Mesendoderm (in vitro differentiated cells): ENCODE measurements around the gene C6orf62.
"Not testable (repeated sequence)": the region's sequence is repeated elsewhere in the genome, so short reads cannot be mapped to it uniquely, and the experiment has no call there.

Experiments
- DNase-seq: peaks from one replicate; pipeline ENCODE4 v3.0.0; 2013
- H2AK5ac ChIP-seq: 2 replicates; pipeline ENCODE4 v1.6.1; 2013; ENCODE audit warnings: low read length, inconsistent platforms
- H2BK120ac ChIP-seq: 2 replicates; pipeline ENCODE4 v1.6.1; 2013; ENCODE audit warnings: low read depth, mild to moderate bottlenecking, low read length, moderate library complexity, mixed read lengths
- H2BK15ac ChIP-seq: replicated peaks from 2 replicates; pipeline ENCODE4 v1.6.1; 2013; ENCODE audit warnings: low read depth, mild to moderate bottlenecking, moderate library complexity
- H2BK5ac ChIP-seq: 2 replicates; pipeline ENCODE4 v1.6.1; 2013; ENCODE audit warnings: low read length, inconsistent platforms
- H3K18ac ChIP-seq: 2 replicates; pipeline ENCODE4 v1.6.1; 2013; ENCODE audit warnings: mild to moderate bottlenecking, low read length, mixed read lengths
- H3K23ac ChIP-seq: one replicate; pipeline ENCODE4 v1.6.1; 2013; ENCODE audit warnings: low read length
- H3K27ac ChIP-seq: 2 replicates; pipeline ENCODE4 v1.5.1; 2013; ENCODE audit warnings: low read depth, mild to moderate bottlenecking, inconsistent platforms, low read length, moderate library complexity
- H3K27me3 ChIP-seq: 2 replicates; pipeline ENCODE4 v1.6.1; 2013; ENCODE audit warnings: low read length, control low read depth, mild to moderate bottlenecking, inconsistent platforms; ENCODE audit not compliant: insufficient read depth, poor library complexity
- H3K36me3 ChIP-seq: 2 replicates; pipeline ENCODE4 v1.6.1; 2013; ENCODE audit warnings: low read length, inconsistent platforms; ENCODE audit not compliant: control insufficient read depth, insufficient read depth
- H3K4ac ChIP-seq: one replicate; pipeline ENCODE4 v1.6.1; 2013; ENCODE audit warnings: low read depth, mild to moderate bottlenecking, low read length, moderate library complexity
- H3K4me1 ChIP-seq: 2 replicates; pipeline ENCODE4 v1.6.1; 2013; ENCODE audit warnings: low read depth, low read length, inconsistent platforms; ENCODE audit not compliant: control insufficient read depth
- H3K4me2 ChIP-seq: 2 replicates; pipeline ENCODE4 v1.6.1; 2013; ENCODE audit warnings: low read length
- H3K4me3 ChIP-seq: 2 replicates; pipeline ENCODE4 v1.5.1; 2013; ENCODE audit warnings: mild to moderate bottlenecking, low read length
- H3K56ac ChIP-seq: one replicate; pipeline ENCODE4 v1.6.1; 2013; ENCODE audit warnings: low read length
- H3K79me1 ChIP-seq: 2 replicates; pipeline ENCODE4 v1.6.1; 2013; ENCODE audit warnings: low read length, inconsistent platforms
- H3K79me2 ChIP-seq: 2 replicates; pipeline ENCODE4 v1.6.1; 2013; ENCODE audit warnings: mild to moderate bottlenecking, low read length; ENCODE audit not compliant: control insufficient read depth, insufficient read depth
- H3K9ac ChIP-seq: 2 replicates; pipeline ENCODE4 v1.6.1; 2013; ENCODE audit warnings: low read length, inconsistent platforms
- H4K5ac ChIP-seq: one replicate; pipeline ENCODE4 v1.6.1; 2013; ENCODE audit warnings: low read length
- H4K8ac ChIP-seq: one replicate; pipeline ENCODE4 v1.6.1; 2013; ENCODE audit warnings: low read depth, mild to moderate bottlenecking, control low read depth, low read length, moderate library complexity
- WGBS: extraction: QIAGEN DNeasy Blood & Tissue Kit; methylation state at CpG from one replicate; pipeline ENCODE4 v1.1.7; 2013; ENCODE audit warnings: low lambda C conversion rate, missing lambda C conversion rate; ENCODE audit not compliant: insufficient coverage; ENCODE audit errors: extremely low coverage; 5-methylcytosine and 5-hydroxymethylcytosine counted together

C6orf62 gene

GRCh38 chr6:24699521-24700359 lies 19.2 kb downstream of the C6orf62 start:
- no peaks in the 10 kb centered on the region for H3K79me2 ChIP-seq
- no peak overlapping the region for H3K4me3 ChIP-seq
- H4K5ac ChIP-seq = no peak overlapping the region
- H3K4me1 ChIP-seq = no peaks in the 10 kb centered on the region
- no peak overlapping the region for H4K8ac ChIP-seq
- no peak for DNase-seq
- no peak overlapping the region for H3K18ac ChIP-seq
- H3K27me3 ChIP-seq = no peaks in the 10 kb centered on the region
- no peak overlapping the region for H3K56ac ChIP-seq
- H2BK15ac ChIP-seq = no peak overlapping the region
- H3K27ac ChIP-seq = no peak overlapping the region
- H3K9ac ChIP-seq = no peak overlapping the region
- no peaks in the 10 kb centered on the region for H3K79me1 ChIP-seq
- H2AK5ac ChIP-seq = no peak overlapping the region
- H2BK5ac ChIP-seq = no peak overlapping the region
- H3K36me3 ChIP-seq = peaks cover 1% of the 10 kb centered on the region
- no peak overlapping the region for H3K4ac ChIP-seq
- no CpG with 5 or more reads among the region's 3 CpGs for WGBS
- no peak overlapping the region for H2BK120ac ChIP-seq
- no peak overlapping the region for H3K23ac ChIP-seq
- H3K4me2 ChIP-seq = no peak overlapping the region

GRCh38 chr6:24696097-24696496 lies 22.9 kb downstream of the C6orf62 start:
- H3K4me2 ChIP-seq = no peak overlapping the region
- H2BK120ac ChIP-seq = no peak overlapping the region
- no peaks in the 10 kb centered on the region for H3K27me3 ChIP-seq
- H4K5ac ChIP-seq = no peak overlapping the region
- H3K4me1 ChIP-seq = no peaks in the 10 kb centered on the region
- no peak overlapping the region for H3K4me3 ChIP-seq
- no peak overlapping the region for H2BK15ac ChIP-seq
- no peak overlapping the region for H3K9ac ChIP-seq
- no peaks in the 10 kb centered on the region for H3K79me1 ChIP-seq
- H4K8ac ChIP-seq = no peak overlapping the region
- no peak overlapping the region for H3K18ac ChIP-seq
- H3K4ac ChIP-seq = no peak overlapping the region
- no CpG with 5 or more reads among the region's 2 CpGs for WGBS
- H3K23ac ChIP-seq = no peak overlapping the region
- H3K36me3 ChIP-seq = no peaks in the 10 kb centered on the region
- no peaks in the 10 kb centered on the region for H3K79me2 ChIP-seq
- no peak overlapping the region for H2BK5ac ChIP-seq
- no peak for DNase-seq
- H3K56ac ChIP-seq = no peak overlapping the region
- no peak overlapping the region for H2AK5ac ChIP-seq
- no peak overlapping the region for H3K27ac ChIP-seq

- not testable (repeated sequence) for H3K27ac ChIP-seq
These were observed 23.3 kb downstream of the C6orf62 start for GRCh38 chr6:24695635-24696034.

GRCh38 chr6:24694198-24694597 lies 24.8 kb downstream of the C6orf62 start:
- H3K36me3 ChIP-seq = no peaks in the 10 kb centered on the region
- H3K9ac ChIP-seq = no peak overlapping the region
- H2BK15ac ChIP-seq = no peak overlapping the region
- no peak overlapping the region for H3K18ac ChIP-seq
- no CpG with 5 or more reads among the region's 1 CpG for WGBS
- H3K27ac ChIP-seq = no peak overlapping the region
- no peaks in the 10 kb centered on the region for H3K27me3 ChIP-seq
- no peak overlapping the region for H3K23ac ChIP-seq
- H3K79me2 ChIP-seq = no peaks in the 10 kb centered on the region
- H4K5ac ChIP-seq = no peak overlapping the region
- H2BK5ac ChIP-seq = no peak overlapping the region
- no peak overlapping the region for H3K4me2 ChIP-seq
- H3K56ac ChIP-seq = no peak overlapping the region
- H3K4me3 ChIP-seq = no peak overlapping the region
- H3K79me1 ChIP-seq = no peaks in the 10 kb centered on the region
- H4K8ac ChIP-seq = no peak overlapping the region
- no peak overlapping the region for H2AK5ac ChIP-seq
- H3K4ac ChIP-seq = no peak overlapping the region
- H3K4me1 ChIP-seq = no peaks in the 10 kb centered on the region
- no peak overlapping the region for H2BK120ac ChIP-seq
- no peak for DNase-seq

More at GRCh38 chr6:24695635-24696034, 23.3 kb downstream of the C6orf62 start:
- H3K27me3 ChIP-seq, H3K36me3 ChIP-seq, H3K79me2 ChIP-seq, H3K4me1 ChIP-seq, H4K5ac ChIP-seq, H2AK5ac ChIP-seq, H4K8ac ChIP-seq, H3K79me1 ChIP-seq, H3K9ac ChIP-seq, H3K23ac ChIP-seq, H2BK120ac ChIP-seq, H2BK5ac ChIP-seq, H3K4ac ChIP-seq, H3K56ac ChIP-seq, H3K4me3 ChIP-seq, H3K4me2 ChIP-seq, H3K18ac ChIP-seq, H2BK15ac ChIP-seq: not testable (repeated sequence)
- no CpG with 5 or more reads among the region's 8 CpGs for WGBS
- DNase-seq = peak; percentile 60

- Histone ChIP-seq H2BK15ac (no peak overlapping the region), H3K18ac (no peak overlapping the region), H3K4me2 (no peak overlapping the region), H3K56ac (no peak overlapping the region), H3K9ac (no peak overlapping the region), H3K4ac (no peak overlapping the region), H3K27ac (no peak overlapping the region), H3K36me3 (no peaks in the 10 kb centered on the region), H2AK5ac (no peak overlapping the region), H3K4me3 (no peak overlapping the region), H2BK5ac (no peak overlapping the region), H4K5ac (no peak overlapping the region), H3K79me1 (no peaks in the 10 kb centered on the region), H4K8ac (no peak overlapping the region), H3K4me1 (no peaks in the 10 kb centered on the region), H3K79me2 (no peaks in the 10 kb centered on the region), H3K23ac (no peak overlapping the region), H3K27me3 (no peaks in the 10 kb centered on the region), H2BK120ac (no peak overlapping the region)
- DNase-seq = no peak
- no CpG with 5 or more reads among the region's 2 CpGs for WGBS
These were observed 25.9 kb downstream of the C6orf62 start for GRCh38 chr6:24692848-24693592.
